SK-N-SH (cell line): ENCODE results near the gene OGFOD2.

Experiments
- EZH2phosphoT487 ChIP-seq: fragments of 200-600 bp; sonication (generic); IDR thresholded peaks from 2 replicates; pipeline ENCODE4 v1.6.1; 2017; ENCODE audit warnings: low read depth, mixed run types, mild to moderate bottlenecking, antibody characterized with exemption, moderate library complexity, borderline replicate concordance
- IRF3 ChIP-seq: fragments of 150-350 bp; IDR thresholded peaks from 2 replicates; pipeline ENCODE4 v1.6.1; 2016; ENCODE audit warnings: mild to moderate bottlenecking, low read depth, low read length
- YY1 ChIP-seq: IDR thresholded peaks from 2 replicates; pipeline ENCODE4 v1.4.0; 2012; ENCODE audit warnings: low read depth, mild to moderate bottlenecking
- TF ChIP-seq, protein P1 (sequence below): fragments of 200-600 bp; sonication (generic); IDR thresholded peaks from 2 replicates; pipeline ENCODE4 v1.6.1; 2017; ENCODE audit warnings: antibody characterized with exemption, mild to moderate bottlenecking, moderate library complexity
- TF ChIP-seq, protein P2 (sequence below): IDR thresholded peaks from 2 replicates; pipeline ENCODE4 v1.4.0; 2012; ENCODE audit warnings: low read depth

GRCh38 chr12:122944605-122945592 is 30.1 kb upstream of the OGFOD2 start:
- TF ChIP-seq, protein P1, sequence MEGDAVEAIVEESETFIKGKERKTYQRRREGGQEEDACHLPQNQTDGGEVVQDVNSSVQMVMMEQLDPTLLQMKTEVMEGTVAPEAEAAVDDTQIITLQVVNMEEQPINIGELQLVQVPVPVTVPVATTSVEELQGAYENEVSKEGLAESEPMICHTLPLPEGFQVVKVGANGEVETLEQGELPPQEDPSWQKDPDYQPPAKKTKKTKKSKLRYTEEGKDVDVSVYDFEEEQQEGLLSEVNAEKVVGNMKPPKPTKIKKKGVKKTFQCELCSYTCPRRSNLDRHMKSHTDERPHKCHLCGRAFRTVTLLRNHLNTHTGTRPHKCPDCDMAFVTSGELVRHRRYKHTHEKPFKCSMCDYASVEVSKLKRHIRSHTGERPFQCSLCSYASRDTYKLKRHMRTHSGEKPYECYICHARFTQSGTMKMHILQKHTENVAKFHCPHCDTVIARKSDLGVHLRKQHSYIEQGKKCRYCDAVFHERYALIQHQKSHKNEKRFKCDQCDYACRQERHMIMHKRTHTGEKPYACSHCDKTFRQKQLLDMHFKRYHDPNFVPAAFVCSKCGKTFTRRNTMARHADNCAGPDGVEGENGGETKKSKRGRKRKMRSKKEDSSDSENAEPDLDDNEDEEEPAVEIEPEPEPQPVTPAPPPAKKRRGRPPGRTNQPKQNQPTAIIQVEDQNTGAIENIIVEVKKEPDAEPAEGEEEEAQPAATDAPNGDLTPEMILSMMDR = no peak
- TF ChIP-seq IRF3 (no peak), EZH2phosphoT487 (no peak), YY1 (no peak)
- TF ChIP-seq, protein P2, sequence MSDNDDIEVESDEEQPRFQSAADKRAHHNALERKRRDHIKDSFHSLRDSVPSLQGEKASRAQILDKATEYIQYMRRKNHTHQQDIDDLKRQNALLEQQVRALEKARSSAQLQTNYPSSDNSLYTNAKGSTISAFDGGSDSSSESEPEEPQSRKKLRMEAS = 0 out of 2 replicates have a peak, but pooled peaks have one; percentile 41
